HL-60/S4 treated with phorbol 12-myristate 13-acetate at 8.2 ng/mL for 4 days and 3 days (cell line): ENCODE measurements around the gene GTPBP10.

ENCODE experiments used
- in situ Hi-C: fragments of 300-500 bp; cut with MboI; formaldehyde crosslinking; loops from 2 replicates; pipeline ENCODE4 v1.15.0; 2022; ENCODE audit warnings: low sequenced_read_pairs

GTPBP10 gene

GRCh38 chr7:90351987-90352386 lies 5.5 kb downstream of the GTPBP10 start:
- in situ Hi-C loops = loop anchor here (10.0 kb wide), 1 partner anchor 53 kb away; the partner anchor contains the start of gene CLDN12

GRCh38 chr7:90383422-90383821 lies 36.9 kb downstream of the GTPBP10 start:
- in situ Hi-C loops = no loop called here

- in situ Hi-C loops = no loop called here
Measured at GRCh38 chr7:90383861-90384260, 37.3 kb downstream of the GTPBP10 start.

- in situ Hi-C loops = no loop called here
Measured at GRCh38 chr7:90384433-90384832, 37.9 kb downstream of the GTPBP10 start.

- in situ Hi-C loops = no loop called here
Measured at GRCh38 chr7:90387470-90388240, 41.1 kb downstream of the GTPBP10 start.

- in situ Hi-C loops = no loop called here
Measured at GRCh38 chr7:90390926-90391325, 44.4 kb downstream of the GTPBP10 start.

GRCh38 chr7:90391488-90391887 lies 45.0 kb downstream of the GTPBP10 start:
- in situ Hi-C loops = no loop called here

GRCh38 chr7:90396420-90396819 lies 49.9 kb downstream of the GTPBP10 start:
- in situ Hi-C loops = no loop called here

- in situ Hi-C loops = loop anchor here (10.0 to 25.0 kb wide), 2 partner anchors 47 to 240 kb away; partner anchors contain the start of gene STEAP1
Measured at GRCh38 chr7:90401989-90402388, 55.5 kb downstream of the GTPBP10 start.

GRCh38 chr7:90402785-90403173 lies 56.3 kb downstream of the GTPBP10 start:
- in situ Hi-C loops = loop anchor here (10.0 to 25.0 kb wide), 2 partner anchors 48 to 240 kb away; partner anchors contain the start of gene STEAP1

GRCh38 chr7:90403174-90404113 lies 56.9 kb downstream of the GTPBP10 start, which contains the start of gene CLDN12:
Gene CLDN12, plus strand, starts transcription at chr7:90403461. Its CDS starts 9,216 bp downstream, at chr7:90412677.
- in situ Hi-C loops = loop anchor here (10.0 to 25.0 kb wide), 2 partner anchors 49 to 241 kb away; partner anchors contain the start of gene STEAP1

GRCh38 chr7:90404777-90405176 lies 58.3 kb downstream of the GTPBP10 start:
- in situ Hi-C loops = loop anchor here (10.0 to 25.0 kb wide), 2 partner anchors 50 to 242 kb away; partner anchors contain the start of gene STEAP1

GRCh38 chr7:90407484-90407821 lies 60.9 kb downstream of the GTPBP10 start:
- in situ Hi-C loops = loop anchor here (10.0 to 25.0 kb wide), 2 partner anchors 53 to 245 kb away; partner anchors contain the start of gene STEAP1

GRCh38 chr7:90408142-90408541 lies 61.6 kb downstream of the GTPBP10 start:
- in situ Hi-C loops = loop anchor here (10.0 to 25.0 kb wide), 2 partner anchors 53 to 246 kb away; partner anchors contain the start of gene STEAP1

GRCh38 chr7:90409667-90410066 lies 63.2 kb downstream of the GTPBP10 start:
- in situ Hi-C loops = loop anchor here (10.0 to 25.0 kb wide), 2 partner anchors 55 to 247 kb away; partner anchors contain the start of gene STEAP1

- in situ Hi-C loops = loop anchor here (25.0 kb wide), 1 partner anchor 249 kb away; the partner anchor contains the start of gene STEAP1
Measured at GRCh38 chr7:90411510-90411909, 65.0 kb downstream of the GTPBP10 start.

- in situ Hi-C loops = loop anchor here (25.0 kb wide), 1 partner anchor 250 kb away; the partner anchor contains the start of gene STEAP1
Measured at GRCh38 chr7:90412458-90413184, 66.1 kb downstream of the GTPBP10 start.

- in situ Hi-C loops = loop anchor here (25.0 kb wide), 1 partner anchor 251 kb away; the partner anchor contains the start of gene STEAP1
Measured at GRCh38 chr7:90413185-90413528, 66.6 kb downstream of the GTPBP10 start.

GRCh38 chr7:90421651-90422050 lies 75.1 kb downstream of the GTPBP10 start:
- in situ Hi-C loops = loop anchor here (25.0 kb wide), 1 partner anchor 259 kb away; the partner anchor contains the start of gene STEAP1

- in situ Hi-C loops = loop anchor here (25.0 kb wide), 1 partner anchor 262 kb away; the partner anchor contains the start of gene STEAP1
Measured at GRCh38 chr7:90424720-90425119, 78.2 kb downstream of the GTPBP10 start.
